H1 (cell line): ENCODE measurements around the gene SBF2. TPM values are rescaled to one million over a fixed set of nuclear protein-coding genes. Genes with fewer than 3 reads are reported as not detected.

Source experiments
- CTCF ChIA-PET: fragments of 300-600 bp; sonication (Branson Sonifier 250); formaldehyde crosslinking; loops from one replicate; lab custom pipeline; 2021; ENCODE audit not compliant: partially characterized antibody; lab: Charles Lee
- POLR2A ChIA-PET: fragments of 300-600 bp; sonication (Branson Sonifier 250); formaldehyde crosslinking; loops from one replicate; lab custom pipeline; 2021; ENCODE audit warnings: inconsistent platforms; ENCODE audit not compliant: partially characterized antibody; lab: Charles Lee
- DNase-seq, 2 experiments: peaks; one replicate each; pipeline versions ENCODE4 v3.0.0 to v3.0.0-alpha.2; 2010 to 2022; ENCODE audit warnings: low spot score in 2 of 2, low read depth in 1 of 2, mixed read lengths in 1 of 2
- FAIRE-seq: peaks from 2 replicates; lab custom pipeline; 2011; peaks lifted over from hg19 to GRCh38; lab: Jason Lieb, UNC
- H2AFZ ChIP-seq: 2 replicates; pipeline ENCODE4 v1.8.1; 2012; ENCODE audit warnings: low read length, inconsistent platforms
- H2AK5ac ChIP-seq: 2 replicates; pipeline ENCODE4 v1.6.1; 2013; ENCODE audit warnings: low read depth, low read length
- H2BK120ac ChIP-seq: replicated peaks from 2 replicates; pipeline ENCODE3; 2013; ENCODE audit warnings: low read depth, low read length, inconsistent platforms
- H2BK12ac ChIP-seq: 2 replicates; pipeline ENCODE4 v1.6.1; 2013; ENCODE audit warnings: low read depth, low read length
- H2BK15ac ChIP-seq: 2 replicates; pipeline ENCODE4 v1.6.1; 2013; ENCODE audit warnings: low read length
- H2BK20ac ChIP-seq: 2 replicates; pipeline ENCODE4 v1.6.1; 2013; ENCODE audit warnings: low read length
- H2BK5ac ChIP-seq: 2 replicates; pipeline ENCODE4 v1.6.1; 2013; ENCODE audit warnings: low read depth, low read length
- H3K14ac ChIP-seq: 2 replicates; pipeline ENCODE4 v1.6.1; 2013; ENCODE audit warnings: inconsistent platforms; ENCODE audit not compliant: insufficient read length
- H3K18ac ChIP-seq: 2 replicates; pipeline ENCODE4 v1.6.1; 2013; ENCODE audit warnings: low read length; ENCODE audit errors: extremely low read depth
- H3K23ac ChIP-seq: 2 replicates; pipeline ENCODE4 v1.6.1; 2013; ENCODE audit warnings: inconsistent platforms; ENCODE audit not compliant: insufficient read length
- H3K23me2 ChIP-seq: 2 replicates; pipeline ENCODE4 v1.6.1; 2013; ENCODE audit warnings: low read depth, low read length
- H3K27ac ChIP-seq: 2 replicates; pipeline ENCODE4 v1.6.1; 2011; ENCODE audit warnings: low read depth, low read length, inconsistent platforms
- H3K27me3 ChIP-seq, 4 experiments: replicated peaks in 1 of 4; 1 replicate in 1 of 4; 2 replicates in 3 of 4; pipeline versions ENCODE4 v1.6.1 to v1.8.1; 2011 to 2013; ENCODE audit warnings: low read length in 3 of 4, mild to moderate bottlenecking in 3 of 4, inconsistent platforms in 2 of 4, mixed read lengths in 2 of 4, moderate library complexity in 1 of 4; ENCODE audit not compliant: control insufficient read depth in 3 of 4, insufficient read depth in 3 of 4; ENCODE audit errors: extremely low read depth in 1 of 4
- H3K36me3 ChIP-seq, 4 experiments: 2 replicates each; pipeline versions ENCODE4 v1.6.1 to v1.8.1; 2011 to 2013; ENCODE audit warnings: mild to moderate bottlenecking in 4 of 4, low read length in 3 of 4, moderate library complexity in 2 of 4, control low read depth in 1 of 4, inconsistent platforms in 1 of 4; ENCODE audit not compliant: insufficient read depth in 4 of 4, control insufficient read depth in 2 of 4
- H3K4ac ChIP-seq: replicated peaks from 2 replicates; pipeline ENCODE3; 2013; ENCODE audit warnings: low read length, low read depth, mixed read lengths, inconsistent platforms; ENCODE audit not compliant: insufficient read length
- H3K4me1 ChIP-seq, 4 experiments: replicated peaks in 1 of 4; 1 replicate in 1 of 4; 2 replicates in 3 of 4; pipeline versions ENCODE4 v1.6.1 to v1.8.1; 2011 to 2013; ENCODE audit warnings: low read length in 3 of 4, inconsistent platforms in 2 of 4, mixed read lengths in 1 of 4; ENCODE audit not compliant: insufficient read depth in 4 of 4, control insufficient read depth in 3 of 4
- H3K4me2 ChIP-seq, 2 experiments: 2 replicates each; pipeline versions ENCODE4 v1.6.1 to v1.8.1; 2011 to 2013; ENCODE audit warnings: low read depth in 2 of 2, low read length in 2 of 2, control low read depth in 1 of 2, inconsistent platforms in 1 of 2, mild to moderate bottlenecking in 1 of 2; ENCODE audit not compliant: insufficient read depth in 1 of 2
- H3K4me3 ChIP-seq, 4 experiments: fragments of 200-600, 300-600 bp in 1 of 4; sonication (generic), shearing (Covaris generic), sonication (Bioruptor Twin) in 1 of 4; 2 replicates each; pipeline versions ENCODE4 v1.5.1 to v1.8.1; 2011 to 2016; ENCODE audit warnings: low read length in 4 of 4, low read depth in 3 of 4, control low read depth in 2 of 4, inconsistent platforms in 2 of 4, mild to moderate bottlenecking in 2 of 4, mixed read lengths in 1 of 4, moderate library complexity in 1 of 4; ENCODE audit not compliant: insufficient read depth in 2 of 4; ENCODE audit errors: extremely low read depth in 1 of 4
- H3K56ac ChIP-seq: replicated peaks from 2 replicates; pipeline ENCODE3; 2013; ENCODE audit warnings: low read depth, mild to moderate bottlenecking, mixed read lengths, low read length, inconsistent platforms; ENCODE audit not compliant: insufficient read length
- H3K79me1 ChIP-seq: 2 replicates; pipeline ENCODE4 v1.6.1; 2013; ENCODE audit warnings: low read depth, low read length, control low read depth
- H3K79me2 ChIP-seq, 2 experiments: 2 replicates each; pipeline versions ENCODE4 v1.6.1 to v1.8.1; 2012 to 2013; ENCODE audit warnings: low read length in 2 of 2, mild to moderate bottlenecking in 2 of 2, inconsistent platforms in 1 of 2; ENCODE audit not compliant: insufficient read depth in 2 of 2, control insufficient read depth in 1 of 2
- H3K9ac ChIP-seq, 4 experiments: replicated peaks in 1 of 4; 1 replicate in 1 of 4; 2 replicates in 3 of 4; pipeline versions ENCODE4 v1.6.1 to v1.8.1; 2011 to 2013; ENCODE audit warnings: low read depth in 3 of 4, low read length in 3 of 4, control low read depth in 2 of 4, mild to moderate bottlenecking in 2 of 4, moderate library complexity in 2 of 4, inconsistent platforms in 1 of 4; ENCODE audit errors: extremely low read depth in 1 of 4
- H3K9me3 ChIP-seq, 2 experiments: 2 replicates each; pipeline versions ENCODE4 v1.6.1 to v1.8.1; 2012 to 2013; ENCODE audit warnings: mild to moderate bottlenecking in 2 of 2, moderate library complexity in 2 of 2, control low read depth in 1 of 2, inconsistent platforms in 1 of 2, low read depth in 1 of 2, low read length in 1 of 2, mixed read lengths in 1 of 2; ENCODE audit not compliant: insufficient read depth in 2 of 2
- H4K20me1 ChIP-seq, 2 experiments: replicated peaks in 1 of 2; 2 replicates each; pipeline versions ENCODE3 to v1.8.1; 2011 to 2013; ENCODE audit warnings: inconsistent platforms in 2 of 2, low read length in 2 of 2, mild to moderate bottlenecking in 1 of 2; ENCODE audit not compliant: insufficient read depth in 2 of 2, control insufficient read depth in 1 of 2
- H4K5ac ChIP-seq: 2 replicates; pipeline ENCODE4 v1.6.1; 2013; ENCODE audit warnings: low read length, low read depth, mixed read lengths, inconsistent platforms; ENCODE audit not compliant: insufficient read length
- H4K8ac ChIP-seq: 2 replicates; pipeline ENCODE4 v1.8.0; 2013; ENCODE audit warnings: mild to moderate bottlenecking, moderate library complexity, low read length, inconsistent platforms; ENCODE audit not compliant: insufficient read depth; ENCODE audit errors: extremely low read depth
- H4K91ac ChIP-seq: replicated peaks from 2 replicates; pipeline ENCODE3; 2013; ENCODE audit warnings: low read length, mixed read lengths, inconsistent platforms; ENCODE audit not compliant: insufficient read length
- CBX5 ChIP-seq: fragments of 300-800, 300-1000 bp; sonication (generic); IDR thresholded peaks from 2 replicates; pipeline ENCODE4 v1.7.1; 2016; ENCODE audit warnings: antibody characterized with exemption, low read length, low read depth
- CTBP2 ChIP-seq: IDR thresholded peaks from 2 replicates; pipeline ENCODE4 v1.7.0; 2011; ENCODE audit warnings: borderline replicate concordance, mild to moderate bottlenecking, moderate library complexity, mixed read lengths, low read length; ENCODE audit not compliant: insufficient read depth, insufficient read length
- JUN ChIP-seq: IDR thresholded peaks from 2 replicates; pipeline ENCODE4 v1.6.1; 2011; ENCODE audit warnings: low read depth, mild to moderate bottlenecking, improper control_type of control experiment, low read length
- RNF2 ChIP-seq: fragments of 200-900, 300-1000 bp; sonication (generic); IDR thresholded peaks from 2 replicates; pipeline ENCODE4 v1.7.1; 2016; ENCODE audit warnings: borderline replicate concordance, low read depth, mild to moderate bottlenecking, antibody characterized with exemption, low read length; ENCODE audit not compliant: poor library complexity, severe bottlenecking; ENCODE audit errors: missing control alignments
- SIRT6 ChIP-seq: IDR thresholded peaks from one replicate; pipeline ENCODE4 v1.7.1; 2012; ENCODE audit warnings: low read length, inconsistent platforms
- SIX5 ChIP-seq: IDR thresholded peaks from 2 replicates; pipeline ENCODE4 v1.6.1; 2011; ENCODE audit warnings: mild to moderate bottlenecking, low read depth, low read length
- SP1 ChIP-seq: IDR thresholded peaks from 2 replicates; pipeline ENCODE4 v1.6.1; 2011; ENCODE audit warnings: low read depth, low read length
- SRF ChIP-seq: IDR thresholded peaks from 2 replicates; pipeline ENCODE4 v1.6.1; 2011; ENCODE audit warnings: mild to moderate bottlenecking, low read depth, low read length, moderate library complexity
- TBP ChIP-seq: IDR thresholded peaks from 2 replicates; pipeline ENCODE4 v1.6.1; 2011; ENCODE audit warnings: low read depth, low read length, improper control_type of control experiment
- polyA plus RNA-seq, 7 experiments: library from polyadenylated mRNA; depleted of rRNA in 3 of 7; stranded (reverse) in 5 of 7; unstranded in 2 of 7; fragments of >200 nt in 5 of 7; fragments of 200-250 nt in 2 of 7; gene quantifications; 1 replicate in 5 of 7; 2 replicates in 1 of 7; 4 replicates in 1 of 7; pipeline versions ENCODE4 v1.2.1 to v1.2.3, GENCODE V29; 2011 to 2013; ENCODE audit warnings: missing spikeins in 2 of 7, mixed read lengths in 2 of 7
- total RNA-seq: library from RNA; stranded (reverse); fragmentation: NEBNext Ultra II Directional; extraction: Animal tissue kit (Norgen Biotek cat#: 25700); gene quantifications from 2 replicates; pipeline ENCODE4 v1.2.1, GENCODE V29; 2021

Gene SBF2
- total and polyA plus RNA-seq, 2 of the 8 experiments (the other 6 are each of a cell fraction or from before 2014, with no cell fraction given), result 36.7 to 50.5 TPM

DNA sequence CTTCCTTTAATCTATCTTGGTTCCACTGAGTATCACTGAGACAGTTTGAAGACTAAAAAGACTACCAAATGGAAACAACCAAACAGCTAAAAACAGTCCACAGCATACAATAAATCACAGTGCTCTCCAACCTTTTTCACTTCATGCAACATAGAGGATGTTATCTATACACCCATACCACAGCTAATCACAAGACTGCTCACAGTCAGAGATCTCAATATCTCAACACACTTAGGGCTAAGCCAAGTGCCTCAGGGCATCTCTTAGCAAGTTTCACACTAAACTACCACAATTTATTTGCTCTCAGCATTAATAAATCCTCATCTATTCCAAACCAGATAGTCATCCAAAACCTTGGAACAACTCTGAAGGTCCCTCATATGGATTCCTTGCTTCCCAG lies 129.4 kb downstream of the SBF2 start:
- H2BK20ac ChIP-seq, result no peak overlapping the region
- H3K27me3 ChIP-seq, result no peaks in the 10 kb centered on the region
- H2BK12ac ChIP-seq, result no peak overlapping the region
- H3K79me1 ChIP-seq, result no peaks in the 10 kb centered on the region; the same call in 1 of the 2 replicates
- no peak overlapping the region for H3K56ac ChIP-seq
- no peak overlapping the region for H4K5ac ChIP-seq
- no peak overlapping the region for H3K9ac ChIP-seq
- H3K4me2 ChIP-seq, result no peak overlapping the region
- no peak overlapping the region for H2BK15ac ChIP-seq
- no peak overlapping the region for H3K4me3 ChIP-seq
- no peaks in the 10 kb centered on the region; a peak in 1 of 4 replicates for H3K79me2 ChIP-seq
- H3K23me2 ChIP-seq, result no peaks in the 10 kb centered on the region
- TF ChIP-seq TBP (no peak), RNF2 (no peak), JUN (no peak), SP1 (no peak), SRF (no peak), CBX5 (no peak), SIX5 (no peak), SIRT6 (no peak), CTBP2 (no peak)
- no peak overlapping the region for H4K91ac ChIP-seq
- H3K4ac ChIP-seq, result no peak overlapping the region
- no peaks in the 10 kb centered on the region for H3K36me3 ChIP-seq
- no peak for DNase-seq
- FAIRE-seq, result no peak
- no peak overlapping the region for H3K14ac ChIP-seq
- H4K20me1 ChIP-seq, result no peaks in the 10 kb centered on the region
- H4K8ac ChIP-seq, result no peak overlapping the region
- no peak overlapping the region for H2AFZ ChIP-seq
- no peak overlapping the region for H3K27ac ChIP-seq
- ChIA-PET POLR2A (interaction anchor here (0.9 kb wide), 1 partner anchor 142 kb away, joined by 3 read pairs; no protein-coding TSS in a partner anchor), CTCF (interaction anchor here (0.8 to 1.6 kb wide), 2 partner anchors 17 to 36 kb away, joined by 3 to 4 read pairs; no protein-coding TSS in a partner anchor)
- H2BK5ac ChIP-seq, result no peak overlapping the region
- no peak overlapping the region for H3K23ac ChIP-seq
- H3K18ac ChIP-seq, result no peak overlapping the region
- no peaks in the 10 kb centered on the region for H3K9me3 ChIP-seq
- no peaks in the 10 kb centered on the region for H3K4me1 ChIP-seq
- no peak overlapping the region for H2BK120ac ChIP-seq
- no peak overlapping the region for H2AK5ac ChIP-seq
